ENCODE results near the gene ARF3.
A peak's percentile ranks its signal among the peaks of the same experiment; 100 is the strongest.
"Not testable (repeated sequence)": the region's sequence is repeated elsewhere in the genome, so short reads cannot be mapped to it uniquely, and the experiment has no call there.

ARF3 gene

GRCh38 chr12:48924617-48925303 lies 32.5 kb downstream of the ARF3 start:
- peak; percentile 53 for DNase-seq

GRCh38 chr12:48923117-48923516 lies 34.2 kb downstream of the ARF3 start:
- DNase-seq: no peak

- DNase-seq: no peak
Observed at GRCh38 chr12:48917857-48918537, 39.3 kb downstream of the ARF3 start.

DNA sequence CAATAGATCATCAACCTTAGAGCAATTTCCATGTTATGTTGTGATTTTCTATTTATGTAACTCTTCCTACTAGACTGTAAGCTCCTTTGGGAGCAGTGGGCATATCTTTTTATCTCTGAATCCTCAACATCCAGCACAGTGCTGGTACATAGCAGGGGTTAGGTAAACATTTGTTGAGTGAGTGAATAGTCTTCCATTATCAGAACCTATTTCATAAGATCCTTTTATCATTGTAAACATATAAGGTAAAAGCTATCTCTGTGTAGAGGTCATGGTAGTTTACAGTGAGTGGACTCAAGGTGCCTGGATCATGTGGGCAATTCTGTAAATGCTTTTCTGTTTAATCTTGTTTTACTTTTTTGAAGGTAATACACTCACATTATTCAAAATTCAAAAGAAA lies 47.1 kb downstream of the ARF3 start:
- no peak for DNase-seq

DNA sequence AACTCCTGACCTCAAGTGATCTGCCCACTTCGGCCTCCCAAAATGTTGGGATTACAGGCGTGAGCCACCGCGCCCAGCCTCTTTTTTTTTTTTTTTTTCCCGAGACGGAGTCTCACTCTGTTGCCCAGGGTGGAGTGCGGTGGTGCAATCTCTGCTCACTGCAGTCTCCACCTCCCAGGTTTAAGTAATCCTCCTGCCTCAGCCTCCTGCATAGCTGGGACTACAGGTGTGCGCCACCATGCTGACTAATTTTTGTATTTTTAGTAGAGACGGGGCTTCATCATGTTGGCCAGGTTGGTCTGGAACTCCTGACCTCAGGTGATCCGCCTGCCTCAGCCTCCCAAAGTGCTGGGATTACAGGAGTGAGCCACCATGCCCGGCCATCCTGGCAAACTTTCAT lies 47.6 kb downstream of the ARF3 start:
- not testable (repeated sequence) for DNase-seq

GRCh38 chr12:48907245-48907644 lies 50.0 kb downstream of the ARF3 start:
- DNase-seq: no peak

GRCh38 chr12:48903982-48904411 lies 53.3 kb downstream of the ARF3 start:
- peak; percentile 84 for DNase-seq

- peak; percentile 27 for DNase-seq
Observed at GRCh38 chr12:48903363-48903981, 53.8 kb downstream of the ARF3 start.

DNA sequence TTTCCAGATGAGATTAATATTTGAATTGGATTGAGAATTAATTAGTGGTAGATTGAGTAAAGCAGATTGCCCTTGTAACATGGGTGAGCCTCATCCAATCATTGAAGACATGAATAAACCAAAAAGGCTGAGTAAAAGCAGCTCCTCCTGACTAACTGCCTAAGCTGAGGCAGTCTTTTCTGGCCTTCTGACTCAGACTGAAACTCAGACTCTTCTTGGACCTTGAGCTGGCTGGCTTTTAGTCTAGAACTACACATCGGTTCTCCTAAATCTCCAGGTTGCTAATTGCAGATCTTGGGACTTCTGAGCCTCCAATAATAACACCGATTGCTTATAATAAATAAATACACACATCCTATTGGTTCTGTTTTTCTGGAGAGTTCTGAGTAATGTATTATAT lies 56.0 kb downstream of the ARF3 start:
- DNase-seq: no peak

GRCh38 chr12:48899651-48900050 lies 57.6 kb downstream of the ARF3 start:
- no peak for DNase-seq

DNA sequence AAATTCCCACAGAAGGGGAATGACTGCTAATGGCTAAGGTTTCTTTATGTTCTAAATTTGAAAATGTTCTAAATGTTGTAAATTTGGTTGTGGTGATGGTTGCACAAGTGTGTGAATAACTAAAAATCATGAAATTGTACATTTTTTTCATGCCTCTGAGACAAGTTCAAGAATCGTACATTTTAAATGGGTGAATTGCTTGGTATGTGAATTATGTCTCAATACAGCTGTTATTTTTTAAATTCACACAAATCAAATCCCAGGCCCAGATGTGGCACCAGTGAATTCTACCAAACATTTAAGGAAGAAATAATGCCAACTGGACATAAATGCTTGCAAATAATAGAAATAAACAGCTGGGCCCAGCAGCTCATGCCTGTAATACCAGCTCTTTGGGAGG lies 63.0 kb downstream of the ARF3 start:
- no peak for DNase-seq

DNA sequence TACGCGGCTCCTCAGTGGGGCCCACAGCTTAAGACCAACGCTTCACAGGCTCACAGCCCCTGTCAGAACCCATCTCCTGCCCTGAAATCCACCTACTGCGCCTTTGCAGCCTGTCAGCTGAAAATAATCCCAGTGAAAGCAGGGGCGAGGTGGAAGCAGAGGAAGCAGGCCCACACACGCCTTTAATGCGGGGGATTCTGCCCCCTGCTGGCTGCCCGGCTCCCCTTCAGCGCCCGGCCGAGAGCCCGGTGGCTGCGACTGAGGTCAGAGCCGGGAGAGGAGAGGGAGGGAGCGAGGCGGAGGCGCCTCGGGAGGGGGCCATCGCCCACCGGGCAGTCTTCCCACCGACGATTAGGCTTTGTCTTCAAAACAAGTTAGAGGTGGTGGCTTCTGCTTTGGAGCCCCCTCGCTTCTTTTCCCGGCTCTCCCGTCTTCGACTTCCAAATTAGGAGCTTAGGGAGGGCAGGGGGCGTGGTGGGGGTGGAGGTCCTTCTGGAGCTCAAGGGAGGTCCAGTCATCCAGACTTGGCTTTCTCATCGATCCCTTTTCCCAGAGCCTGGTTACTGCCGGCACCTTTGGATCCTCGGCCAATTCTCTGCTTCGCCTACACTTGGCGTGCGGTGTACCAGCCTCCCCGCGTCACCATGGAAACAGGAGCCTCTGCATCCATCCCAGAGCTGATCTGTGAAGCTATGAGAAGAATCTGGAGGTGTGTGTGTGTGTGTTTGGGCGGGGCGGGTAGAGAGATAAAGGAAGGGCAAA lies 66.4 kb downstream of the ARF3 start:
- peak; percentile 73 for DNase-seq

DNA sequence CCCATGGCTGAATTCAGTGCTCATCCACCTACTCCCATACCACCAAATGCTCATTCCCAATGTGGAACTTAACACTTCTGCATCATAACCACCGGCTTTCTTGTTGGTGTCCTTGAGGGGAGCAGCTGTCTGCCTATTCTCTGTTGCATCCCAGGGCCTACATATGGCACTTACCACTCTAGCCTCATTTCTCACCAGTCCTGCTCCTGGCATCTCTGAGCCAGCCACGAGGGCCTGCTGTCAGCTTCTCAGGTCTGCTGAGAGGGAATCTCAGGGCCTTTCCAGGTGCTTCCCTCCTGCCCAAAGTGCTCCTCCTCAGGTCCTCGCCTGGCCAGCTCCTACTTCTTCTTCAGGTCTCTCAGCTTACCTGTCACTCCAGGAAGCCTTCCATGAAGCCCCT lies 67.6 kb downstream of the ARF3 start:
- DNase-seq: no peak

All from fibroblast of upper back skin (primary cell).